Suprapubic skin (tissue), 4 donors: ENCODE results near the gene GRIK4. TPM values are rescaled to one million over a fixed set of nuclear protein-coding genes. Genes with fewer than 3 reads are reported as not detected.

ENCODE experiments used
- DNase-seq, 2 donors: peaks; one replicate each; pipeline ENCODE4 v3.0.0-alpha.2; 2019; ENCODE audit warnings: low spot score in 2 of 2
- H3K27ac ChIP-seq: fragments of 200-600 bp; sonication (generic); one replicate; pipeline ENCODE4 v1.5.1; 2019
- H3K27me3 ChIP-seq: fragments of 200-600 bp; sonication (generic); one replicate; pipeline ENCODE4 v1.5.1; 2019
- H3K36me3 ChIP-seq: fragments of 200-600 bp; sonication (generic); one replicate; pipeline ENCODE4 v1.5.1; 2019
- H3K4me1 ChIP-seq: fragments of 200-600 bp; sonication (generic); one replicate; pipeline ENCODE4 v1.5.1; 2019
- H3K4me3 ChIP-seq: fragments of 200-600 bp; sonication (generic); one replicate; pipeline ENCODE4 v1.5.1; 2019; ENCODE audit warnings: mild to moderate bottlenecking
- H3K9me3 ChIP-seq: fragments of 200-600 bp; sonication (generic); one replicate; pipeline ENCODE4 v1.5.1; 2019
- CTCF ChIP-seq, 2 donors: fragments of 200-600 bp in 1 of 2; fragments of 450-650 bp in 1 of 2; sonication (generic) in 1 of 2; IDR thresholded peaks; one replicate each; pipeline ENCODE4 v1.5.1; 2016 to 2019; ENCODE audit warnings: antibody characterized with exemption in 2 of 2, mild to moderate bottlenecking in 1 of 2, moderate library complexity in 1 of 2
- EP300 ChIP-seq: sonication (generic); formaldehyde crosslinking; IDR thresholded peaks from one replicate; pipeline ENCODE4 v1.6.1; 2017; ENCODE audit warnings: antibody characterized with exemption
- POLR2A ChIP-seq, 2 donors: fragments of 450-650 bp; IDR thresholded peaks; one replicate each; pipeline ENCODE4 v1.6.1; 2017; ENCODE audit warnings: antibody characterized with exemption in 2 of 2, mild to moderate bottlenecking in 2 of 2, moderate library complexity in 2 of 2
- POLR2AphosphoS5 ChIP-seq, 3 donors: sonication (generic); formaldehyde crosslinking; IDR thresholded peaks; one replicate each; pipeline ENCODE4 v1.6.1; 2017; ENCODE audit warnings: antibody characterized with exemption in 3 of 3
- WGBS: methylation state at CpG from one replicate; pipeline ENCODE4 v1.1.5; 2018; 5-methylcytosine and 5-hydroxymethylcytosine counted together
- total RNA-seq, 4 donors: library from RNA; depleted of rRNA; stranded (reverse); fragments of >200 nt; gene quantifications; one replicate each; pipeline ENCODE4 v1.1.0, GENCODE V29; 2016

GRIK4 gene
- total RNA-seq, 4 donors from 2014 or later = 0.24 TPM; not detected in 3

GRCh38 chr11:120520091-120520822 lies 8.7 kb downstream of the GRIK4 start:
- DNase-seq = peak in 1 of 2 donors; percentile 48
- Histone ChIP-seq H3K27me3 (peaks cover 20% of the 10 kb centered on the region), H3K36me3 (no peaks in the 10 kb centered on the region), H3K27ac (no peak overlapping the region), H3K4me1 (no peaks in the 10 kb centered on the region), H3K9me3 (no peaks in the 10 kb centered on the region), H3K4me3 (no peak overlapping the region)
- WGBS = 92% methylated on average over 16 of the region's 16 CpGs
- no peak for TF ChIP-seq POLR2AphosphoS5 (IDR thresholded peaks at IDR 0.05)
- no peak for TF ChIP-seq POLR2A (IDR thresholded peaks at IDR 0.05)
- no peak for TF ChIP-seq EP300
- no peak for TF ChIP-seq CTCF (IDR thresholded peaks at IDR 0.05)

GRCh38 chr11:120521176-120521575 lies 9.6 kb downstream of the GRIK4 start:
- WGBS = 96% methylated on average over 7 of the region's 7 CpGs
- Histone ChIP-seq H3K36me3 (no peaks in the 10 kb centered on the region), H3K4me1 (no peaks in the 10 kb centered on the region), H3K4me3 (no peak overlapping the region), H3K27me3 (peaks cover 21% of the 10 kb centered on the region), H3K27ac (no peak overlapping the region), H3K9me3 (no peaks in the 10 kb centered on the region)
- peak; percentile 7 to 72 for DNase-seq
- no peak for TF ChIP-seq POLR2AphosphoS5 (IDR thresholded peaks at IDR 0.05)
- no peak for TF ChIP-seq POLR2A (IDR thresholded peaks at IDR 0.05)
- no peak for TF ChIP-seq EP300
- TF ChIP-seq CTCF (IDR thresholded peaks at IDR 0.05) = no peak

- Histone ChIP-seq H3K9me3 (no peaks in the 10 kb centered on the region), H3K4me3 (no peak overlapping the region), H3K27ac (no peak overlapping the region), H3K36me3 (no peaks in the 10 kb centered on the region), H3K4me1 (peaks cover 2% of the 10 kb centered on the region), H3K27me3 (peaks cover 15% of the 10 kb centered on the region)
- WGBS = 94% methylated on average over 11 of the region's 11 CpGs
- TF ChIP-seq POLR2A (IDR thresholded peaks at IDR 0.05) (no peak), EP300 (no peak), CTCF (IDR thresholded peaks at IDR 0.05) (no peak)
- DNase-seq = peak; percentile 46 to 53
Observed at GRCh38 chr11:120522021-120522420, 10.5 kb downstream of the GRIK4 start.

GRCh38 chr11:120522736-120523135 lies 11.2 kb downstream of the GRIK4 start:
- no CpG with 5 or more reads among the region's 3 CpGs for WGBS
- H3K36me3 ChIP-seq = no peaks in the 10 kb centered on the region
- peak; percentile 21 to 48 for DNase-seq
- TF ChIP-seq EP300 (no peak), CTCF (IDR thresholded peaks at IDR 0.05) (no peak), POLR2A (IDR thresholded peaks at IDR 0.05) (no peak), POLR2AphosphoS5 (IDR thresholded peaks at IDR 0.05) (no peak)
- no peaks in the 10 kb centered on the region for H3K9me3 ChIP-seq
- peaks cover 10% of the 10 kb centered on the region for H3K27me3 ChIP-seq
- H3K4me3 ChIP-seq = no peak overlapping the region
- H3K27ac ChIP-seq = no peak overlapping the region
- H3K4me1 ChIP-seq = peaks cover 7% of the 10 kb centered on the region

- TF ChIP-seq POLR2A (IDR thresholded peaks at IDR 0.05) (no peak), POLR2AphosphoS5 (IDR thresholded peaks at IDR 0.05) (no peak), CTCF (IDR thresholded peaks at IDR 0.05) (no peak), EP300 (no peak)
- 59% methylated on average over 12 of the region's 12 CpGs for WGBS
- H3K4me1 ChIP-seq = peaks cover 7% of the 10 kb centered on the region
- H3K4me3 ChIP-seq = no peak overlapping the region
- no peaks in the 10 kb centered on the region for H3K36me3 ChIP-seq
- H3K27ac ChIP-seq = no peak overlapping the region
- H3K9me3 ChIP-seq = no peaks in the 10 kb centered on the region
- peaks cover 6% of the 10 kb centered on the region for H3K27me3 ChIP-seq
- peak in 1 of 2 donors; percentile 18 for DNase-seq
Observed at GRCh38 chr11:120523196-120523595, 11.6 kb downstream of the GRIK4 start.
